K562 (cell line): ENCODE measurements around the gene HJV. TPM values are rescaled to one million over a fixed set of nuclear protein-coding genes. Genes with fewer than 3 reads are reported as not detected.

Source experiments
- BHLHE40 ChIP-seq: IDR thresholded peaks from 2 replicates; pipeline ENCODE4 v1.6.1; 2011; ENCODE audit warnings: low read length, improper control_type of control experiment
- HIVEP1 ChIP-seq: fragments of 250-450 bp; sonication (Bioruptor Pico); IDR thresholded peaks from 2 replicates; pipeline ENCODE4 v1.4.0; 2020; ENCODE audit warnings: mild to moderate bottlenecking
- HMGN3 ChIP-seq: IDR thresholded peaks from 2 replicates; pipeline ENCODE4 v1.6.1; 2011; ENCODE audit warnings: borderline replicate concordance, low read depth, mild to moderate bottlenecking, mixed read lengths, low read length; ENCODE audit not compliant: insufficient read length; ENCODE audit errors: extremely low read depth
- SMAD4 ChIP-seq: fragments of 250-450 bp; sonication (Bioruptor Pico); conservative IDR thresholded peaks from 2 replicates; pipeline ENCODE4 v1.8.0; 2021; ENCODE audit warnings: inconsistent platforms, mild to moderate bottlenecking, moderate library complexity
- TFAM ChIP-seq: fragments of 250-450 bp; sonication (Bioruptor Pico); conservative IDR thresholded peaks from 2 replicates; pipeline ENCODE4 v1.5.0; 2021; ENCODE audit warnings: mild to moderate bottlenecking, moderate library complexity
- ZNF24 ChIP-seq: fragments of 450-650 bp; IDR thresholded peaks from 2 replicates; pipeline ENCODE4 v1.6.1; 2016
- ZNF766 ChIP-seq: fragments of 200-800 bp; sonication (Bioruptor generic); conservative IDR thresholded peaks from 2 replicates; pipeline ENCODE4 v1.6.1; 2016; ENCODE audit warnings: missing genetic modification characterization, missing compliant biosample characterization
- polyA plus RNA-seq, 8 experiments: library from polyadenylated mRNA; depleted of rRNA in 4 of 8; stranded (reverse) in 5 of 8; unstranded in 3 of 8; fragments of >200 nt; fragmentation: Nextera tagmentation in 2 of 8; fragmentation: Illumina TruSeq in 1 of 8; extraction: Ambion mirVana in 2 of 8; extraction: Trizol in 1 of 8; gene quantifications; 2 replicates each; pipeline versions ENCODE4 v1.2.1 to v1.2.3, GENCODE V29; 2011 to 2014; ENCODE audit warnings: inconsistent platforms in 1 of 8, missing spikeins in 1 of 8
- small RNA-seq: library from RNA; depleted of rRNA; stranded (forward); fragments of <200 nt; gene quantifications from one replicate; pipeline ENCODE3, GENCODE V24; 2014
- total RNA-seq, 7 experiments: library from RNA; depleted of rRNA in 6 of 7; stranded (reverse); fragments of >200 nt in 6 of 7; fragmentation: Illumina TruSeq in 2 of 7; extraction: Trizol in 2 of 7; gene quantifications; 2 replicates each; pipeline versions ENCODE4 v1.2.1 to v1.2.3, GENCODE V29; 2011 to 2021; ENCODE audit warnings: low replicate concordance in 1 of 7
- TF ChIP-seq, protein P1 (sequence below): fragments of 250-450 bp; sonication (Bioruptor Pico); IDR thresholded peaks from 2 replicates; pipeline ENCODE4 v1.4.0; 2020; ENCODE audit warnings: borderline replicate concordance
- TF ChIP-seq, protein P2 (sequence below): fragments of 250-450 bp; sonication (Bioruptor Pico); IDR thresholded peaks from 2 replicates; pipeline ENCODE4 v1.5.0; 2022; ENCODE audit warnings: mild to moderate bottlenecking
- TF ChIP-seq, protein P3 (sequence below): fragments of 250-450 bp; sonication (Bioruptor Pico); IDR thresholded peaks from 2 replicates; pipeline ENCODE4 v1.5.0; 2021; ENCODE audit warnings: mild to moderate bottlenecking, moderate library complexity

HJV gene
- total and polyA plus RNA-seq, 9 of the 15 experiments (the other 6 are each of a cell fraction or from before 2014, with no cell fraction given): 1.0 to 6.6 (median 2.4) TPM

DNA sequence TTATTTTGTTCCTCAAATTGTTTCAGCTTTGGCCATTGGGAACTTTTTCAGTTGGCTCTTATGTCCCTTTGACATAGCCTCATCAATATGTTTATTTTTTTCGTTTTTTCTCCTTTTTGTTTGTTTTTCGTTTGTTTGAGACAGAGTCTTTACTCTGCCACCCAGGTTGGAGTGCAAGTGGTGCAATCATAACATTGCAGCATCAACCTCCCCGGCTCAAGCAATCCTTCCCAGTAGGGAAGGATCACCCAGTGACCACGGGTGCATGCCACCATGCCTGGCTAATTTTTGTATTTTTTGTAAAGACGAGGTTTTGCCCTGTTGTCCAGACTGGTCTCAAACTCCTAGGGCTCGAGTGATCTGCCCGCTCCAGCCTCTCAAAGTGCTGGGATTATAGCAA, 49.0 kb downstream of the HJV start (continued):
- TF ChIP-seq, protein P1, sequence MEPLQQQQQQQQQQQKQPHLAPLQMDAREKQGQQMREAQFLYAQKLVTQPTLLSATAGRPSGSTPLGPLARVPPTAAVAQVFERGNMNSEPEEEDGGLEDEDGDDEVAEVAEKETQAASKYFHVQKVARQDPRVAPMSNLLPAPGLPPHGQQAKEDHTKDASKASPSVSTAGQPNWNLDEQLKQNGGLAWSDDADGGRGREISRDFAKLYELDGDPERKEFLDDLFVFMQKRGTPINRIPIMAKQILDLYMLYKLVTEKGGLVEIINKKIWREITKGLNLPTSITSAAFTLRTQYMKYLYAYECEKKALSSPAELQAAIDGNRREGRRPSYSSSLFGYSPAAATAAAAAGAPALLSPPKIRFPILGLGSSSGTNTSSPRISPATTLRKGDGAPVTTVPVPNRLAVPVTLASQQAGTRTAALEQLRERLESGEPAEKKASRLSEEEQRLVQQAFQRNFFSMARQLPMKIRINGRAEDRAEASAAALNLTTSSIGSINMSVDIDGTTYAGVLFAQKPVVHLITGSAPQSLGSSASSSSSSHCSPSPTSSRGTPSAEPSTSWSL (CRISPR knock-in tag): no peak
- TF ChIP-seq SMAD4 (no peak), HIVEP1 (no peak), BHLHE40 (no peak), ZNF24 (no peak), TFAM (CRISPR knock-in tag) (no peak), HMGN3 (no peak), ZNF766 (CRISPR knock-in tag) (no peak)
- TF ChIP-seq, protein P2, sequence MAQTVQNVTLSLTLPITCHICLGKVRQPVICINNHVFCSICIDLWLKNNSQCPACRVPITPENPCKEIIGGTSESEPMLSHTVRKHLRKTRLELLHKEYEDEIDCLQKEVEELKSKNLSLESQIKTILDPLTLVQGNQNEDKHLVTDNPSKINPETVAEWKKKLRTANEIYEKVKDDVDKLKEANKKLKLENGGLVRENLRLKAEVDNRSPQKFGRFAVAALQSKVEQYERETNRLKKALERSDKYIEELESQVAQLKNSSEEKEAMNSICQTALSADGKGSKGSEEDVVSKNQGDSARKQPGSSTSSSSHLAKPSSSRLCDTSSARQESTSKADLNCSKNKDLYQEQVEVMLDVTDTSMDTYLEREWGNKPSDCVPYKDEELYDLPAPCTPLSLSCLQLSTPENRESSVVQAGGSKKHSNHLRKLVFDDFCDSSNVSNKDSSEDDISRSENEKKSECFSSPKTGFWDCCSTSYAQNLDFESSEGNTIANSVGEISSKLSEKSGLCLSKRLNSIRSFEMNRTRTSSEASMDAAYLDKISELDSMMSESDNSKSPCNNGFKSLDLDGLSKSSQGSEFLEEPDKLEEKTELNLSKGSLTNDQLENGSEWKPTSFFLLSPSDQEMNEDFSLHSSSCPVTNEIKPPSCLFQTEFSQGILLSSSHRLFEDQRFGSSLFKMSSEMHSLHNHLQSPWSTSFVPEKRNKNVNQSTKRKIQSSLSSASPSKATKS (CRISPR knock-in tag): no peak
- TF ChIP-seq, protein P3, sequence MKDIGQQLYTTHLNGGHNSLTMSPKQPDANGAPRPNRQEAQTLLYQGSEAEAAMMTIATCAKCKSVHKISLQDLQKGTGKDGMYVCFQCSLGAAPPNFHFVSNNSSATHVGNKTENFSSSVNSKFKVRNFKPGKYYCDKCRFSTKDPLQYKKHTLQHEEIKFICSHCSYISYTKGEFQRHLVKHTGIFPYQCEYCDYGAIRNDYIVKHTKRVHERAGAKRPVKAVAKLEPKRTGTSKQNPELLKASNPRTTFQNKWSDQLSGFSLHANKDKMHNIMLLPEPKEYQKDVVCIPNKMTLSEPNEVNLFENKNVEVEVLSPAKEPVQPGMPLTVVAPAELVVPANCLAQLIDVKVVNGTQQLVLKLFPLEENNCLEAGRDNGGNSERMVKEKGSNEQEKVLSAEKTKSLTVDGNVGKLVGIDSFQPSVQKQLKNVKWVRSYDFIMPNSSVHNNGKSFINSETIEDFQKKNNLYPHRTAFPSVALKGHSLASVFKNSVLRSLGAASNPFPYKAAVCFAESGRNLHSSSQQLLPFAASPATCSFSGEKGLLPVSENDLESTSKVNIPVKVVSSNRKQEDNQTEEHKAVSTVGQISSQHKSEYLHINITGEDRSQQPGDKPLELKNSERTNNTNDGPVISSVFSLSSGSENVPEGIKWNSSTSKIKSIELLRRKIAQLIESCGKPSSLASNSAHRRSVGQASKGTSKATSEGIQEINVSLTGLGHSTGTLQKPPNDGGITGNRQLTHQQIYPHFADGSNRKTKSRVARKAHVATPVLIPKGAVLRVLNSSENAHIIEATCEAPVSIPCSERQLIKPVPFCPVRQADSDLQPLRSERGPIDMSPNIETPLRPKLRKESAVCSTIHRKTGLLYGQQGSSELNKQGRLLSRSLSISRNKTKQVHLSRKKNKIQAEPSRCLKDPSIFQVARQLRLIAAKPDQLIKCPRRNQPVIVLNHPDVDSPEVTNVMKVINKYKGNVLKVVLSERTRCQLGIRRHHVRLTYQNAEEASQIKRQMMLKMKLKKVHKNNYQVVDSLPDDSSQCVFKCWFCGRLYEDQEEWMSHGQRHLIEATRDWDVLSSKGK: no peak
- TF ChIP-seq, all 486 proteins: peak for 0

Small RNA genes lying within 50 kb of the gene (small RNA-seq; reads per million reads assigned to genes)
- gene RNVU1-6: 44.5 reads per million, percentile 98 among the genes with 10 or more reads in this experiment

Other genes starting within 250 kb of the HJV start
Only the 7 nearest of the 14 such genes appear.
- gene ITGA10, start 111.7 kb downstream of the HJV start, total RNA-seq (2014; rRNA removed): 0.05 TPM in 1 of 2 replicates, not detected in the other
- gene ITGA10, start 111.7 kb downstream of the HJV start, total RNA-seq (2014; rRNA removed; fragmentation: Illumina TruSeq; extraction: Trizol): 0.11 and 0.35 TPM in 2 replicates
- gene ITGA10, start 111.7 kb downstream of the HJV start, total RNA-seq (2015; rRNA removed; fragmentation: Illumina TruSeq; extraction: Trizol): 0.08 and 0.14 TPM in 2 replicates
- 0.09 and 0.20 TPM in 2 replicates for gene ITGA10, start 111.7 kb downstream of the HJV start, total RNA-seq (2021)
- gene ITGA10, start 111.7 kb downstream of the HJV start, polyA plus RNA-seq (2011; rRNA removed): 0.14 and 0.26 TPM in 2 replicates
- 0.06 and 0.09 TPM in 2 replicates for gene ITGA10, start 111.7 kb downstream of the HJV start, polyA plus RNA-seq (2014; fragmentation: Illumina TruSeq; extraction: Trizol)
- gene ITGA10, start 111.7 kb downstream of the HJV start, polyA plus RNA-seq (2014; fragmentation: Nextera tagmentation; extraction: Ambion mirVana): under 1 TPM; 0.08 TPM
- gene ITGA10, start 111.7 kb downstream of the HJV start, polyA plus RNA-seq (2014; rRNA removed): 0.01 and 0.65 TPM in 2 replicates
- gene PEX11B, start 103.0 kb downstream of the HJV start, total RNA-seq (2014; rRNA removed): 13.2 and 18.8 TPM in 2 replicates
- gene PEX11B, start 103.0 kb downstream of the HJV start, total RNA-seq (2014; rRNA removed; fragmentation: Illumina TruSeq; extraction: Trizol): 16.9 and 18.1 TPM in 2 replicates
- gene PEX11B, start 103.0 kb downstream of the HJV start, total RNA-seq (2015; rRNA removed; fragmentation: Illumina TruSeq; extraction: Trizol): 18.5 and 18.6 TPM in 2 replicates
- gene PEX11B, start 103.0 kb downstream of the HJV start, total RNA-seq (2021): 18.9 and 21.2 TPM in 2 replicates
- gene PEX11B, start 103.0 kb downstream of the HJV start, polyA plus RNA-seq (2011; rRNA removed): 60.0 and 60.3 TPM in 2 replicates
- gene PEX11B, start 103.0 kb downstream of the HJV start, polyA plus RNA-seq (2014; fragmentation: Illumina TruSeq; extraction: Trizol): 24.6 and 26.3 TPM in 2 replicates
- 10 to 100 TPM; 42.3 to 52.7 TPM for gene PEX11B, start 103.0 kb downstream of the HJV start, polyA plus RNA-seq (2014; fragmentation: Nextera tagmentation; extraction: Ambion mirVana)
- 21.7 and 23.4 TPM in 2 replicates for gene PEX11B, start 103.0 kb downstream of the HJV start, polyA plus RNA-seq (2014; rRNA removed)
- gene RBM8A, start 94.3 kb downstream of the HJV start, total RNA-seq (2014; rRNA removed): 235 and 257 TPM in 2 replicates
- 228 and 266 TPM in 2 replicates for gene RBM8A, start 94.3 kb downstream of the HJV start, total RNA-seq (2014; rRNA removed; fragmentation: Illumina TruSeq; extraction: Trizol)
- 283 and 291 TPM in 2 replicates for gene RBM8A, start 94.3 kb downstream of the HJV start, total RNA-seq (2015; rRNA removed; fragmentation: Illumina TruSeq; extraction: Trizol)
- gene RBM8A, start 94.3 kb downstream of the HJV start, total RNA-seq (2021): 206 and 215 TPM in 2 replicates
- 152 and 225 TPM in 2 replicates for gene RBM8A, start 94.3 kb downstream of the HJV start, polyA plus RNA-seq (2011; rRNA removed)
- 240 and 324 TPM in 2 replicates for gene RBM8A, start 94.3 kb downstream of the HJV start, polyA plus RNA-seq (2014; fragmentation: Illumina TruSeq; extraction: Trizol)
- gene RBM8A, start 94.3 kb downstream of the HJV start, polyA plus RNA-seq (2014; fragmentation: Nextera tagmentation; extraction: Ambion mirVana): 1,000 to 10,000 TPM in 1 of 2 experiments, 100 to 1,000 TPM in 1; 763 to 1,035 TPM
- gene RBM8A, start 94.3 kb downstream of the HJV start, polyA plus RNA-seq (2014; rRNA removed): 301 and 311 TPM in 2 replicates
- 7.4 and 10.7 TPM in 2 replicates for gene LIX1L, start 63.7 kb downstream of the HJV start, total RNA-seq (2014; rRNA removed)
- gene LIX1L, start 63.7 kb downstream of the HJV start, total RNA-seq (2014; rRNA removed; fragmentation: Illumina TruSeq; extraction: Trizol): 10.0 and 11.0 TPM in 2 replicates
- gene LIX1L, start 63.7 kb downstream of the HJV start, total RNA-seq (2015; rRNA removed; fragmentation: Illumina TruSeq; extraction: Trizol): 11.7 and 12.9 TPM in 2 replicates
- gene LIX1L, start 63.7 kb downstream of the HJV start, total RNA-seq (2021): 15.7 and 16.4 TPM in 2 replicates
- 20.6 and 26.5 TPM in 2 replicates for gene LIX1L, start 63.7 kb downstream of the HJV start, polyA plus RNA-seq (2011; rRNA removed)
- gene LIX1L, start 63.7 kb downstream of the HJV start, polyA plus RNA-seq (2014; fragmentation: Illumina TruSeq; extraction: Trizol): 10.5 and 12.5 TPM in 2 replicates
- gene LIX1L, start 63.7 kb downstream of the HJV start, polyA plus RNA-seq (2014; fragmentation: Nextera tagmentation; extraction: Ambion mirVana): 1 to 10 TPM; 4.6 to 9.2 TPM
- gene LIX1L, start 63.7 kb downstream of the HJV start, polyA plus RNA-seq (2014; rRNA removed): 13.5 and 16.1 TPM in 2 replicates
- gene ANKRD34A, start 57.2 kb downstream of the HJV start, total RNA-seq (2014; rRNA removed): 0.41 and 0.86 TPM in 2 replicates
- 0.18 and 0.38 TPM in 2 replicates for gene ANKRD34A, start 57.2 kb downstream of the HJV start, total RNA-seq (2014; rRNA removed; fragmentation: Illumina TruSeq; extraction: Trizol)
- 0.43 and 0.45 TPM in 2 replicates for gene ANKRD34A, start 57.2 kb downstream of the HJV start, total RNA-seq (2015; rRNA removed; fragmentation: Illumina TruSeq; extraction: Trizol)
- gene ANKRD34A, start 57.2 kb downstream of the HJV start, total RNA-seq (2021): 0.89 and 1.6 TPM in 2 replicates
- gene ANKRD34A, start 57.2 kb downstream of the HJV start, polyA plus RNA-seq (2011; rRNA removed): 0.81 and 1.0 TPM in 2 replicates
- 0.80 and 0.91 TPM in 2 replicates for gene ANKRD34A, start 57.2 kb downstream of the HJV start, polyA plus RNA-seq (2014; fragmentation: Illumina TruSeq; extraction: Trizol)
- gene ANKRD34A, start 57.2 kb downstream of the HJV start, polyA plus RNA-seq (2014; fragmentation: Nextera tagmentation; extraction: Ambion mirVana): under 1 TPM; 0.06 to 0.07 TPM
- gene ANKRD34A, start 57.2 kb downstream of the HJV start, polyA plus RNA-seq (2014; rRNA removed): 0.64 and 0.81 TPM in 2 replicates
- 28.5 and 29.6 TPM in 2 replicates for gene POLR3GL, start 57.0 kb downstream of the HJV start, total RNA-seq (2014; rRNA removed)
- gene POLR3GL, start 57.0 kb downstream of the HJV start, total RNA-seq (2014; rRNA removed; fragmentation: Illumina TruSeq; extraction: Trizol): 38.6 and 48.4 TPM in 2 replicates
- 35.2 and 38.2 TPM in 2 replicates for gene POLR3GL, start 57.0 kb downstream of the HJV start, total RNA-seq (2015; rRNA removed; fragmentation: Illumina TruSeq; extraction: Trizol)
- gene POLR3GL, start 57.0 kb downstream of the HJV start, total RNA-seq (2021): 17.3 and 21.1 TPM in 2 replicates
- gene POLR3GL, start 57.0 kb downstream of the HJV start, polyA plus RNA-seq (2011; rRNA removed): 31.0 and 39.4 TPM in 2 replicates
- gene POLR3GL, start 57.0 kb downstream of the HJV start, polyA plus RNA-seq (2014; fragmentation: Illumina TruSeq; extraction: Trizol): 47.6 and 47.9 TPM in 2 replicates
- 10 to 100 TPM; 14.6 to 21.7 TPM for gene POLR3GL, start 57.0 kb downstream of the HJV start, polyA plus RNA-seq (2014; fragmentation: Nextera tagmentation; extraction: Ambion mirVana)
- gene POLR3GL, start 57.0 kb downstream of the HJV start, polyA plus RNA-seq (2014; rRNA removed): 36.1 and 48.4 TPM in 2 replicates
- gene TXNIP, start 25.2 kb downstream of the HJV start, total RNA-seq (2014; rRNA removed): 202 and 226 TPM in 2 replicates
- 278 and 307 TPM in 2 replicates for gene TXNIP, start 25.2 kb downstream of the HJV start, total RNA-seq (2014; rRNA removed; fragmentation: Illumina TruSeq; extraction: Trizol)
- 217 and 235 TPM in 2 replicates for gene TXNIP, start 25.2 kb downstream of the HJV start, total RNA-seq (2015; rRNA removed; fragmentation: Illumina TruSeq; extraction: Trizol)
- 257 and 263 TPM in 2 replicates for gene TXNIP, start 25.2 kb downstream of the HJV start, total RNA-seq (2021)
- gene TXNIP, start 25.2 kb downstream of the HJV start, polyA plus RNA-seq (2011; rRNA removed): 499 and 553 TPM in 2 replicates
- gene TXNIP, start 25.2 kb downstream of the HJV start, polyA plus RNA-seq (2014; fragmentation: Illumina TruSeq; extraction: Trizol): 253 and 295 TPM in 2 replicates
- 100 to 1,000 TPM; 120 to 237 TPM for gene TXNIP, start 25.2 kb downstream of the HJV start, polyA plus RNA-seq (2014; fragmentation: Nextera tagmentation; extraction: Ambion mirVana)
- 249 and 259 TPM in 2 replicates for gene TXNIP, start 25.2 kb downstream of the HJV start, polyA plus RNA-seq (2014; rRNA removed)